ENCODE measurements around the gene CYP4F8.
"Not testable (repeated sequence)": the region's sequence is repeated elsewhere in the genome, so short reads cannot be mapped to it uniquely, and the experiment has no call there.

The CYP4F8 gene, protein sequence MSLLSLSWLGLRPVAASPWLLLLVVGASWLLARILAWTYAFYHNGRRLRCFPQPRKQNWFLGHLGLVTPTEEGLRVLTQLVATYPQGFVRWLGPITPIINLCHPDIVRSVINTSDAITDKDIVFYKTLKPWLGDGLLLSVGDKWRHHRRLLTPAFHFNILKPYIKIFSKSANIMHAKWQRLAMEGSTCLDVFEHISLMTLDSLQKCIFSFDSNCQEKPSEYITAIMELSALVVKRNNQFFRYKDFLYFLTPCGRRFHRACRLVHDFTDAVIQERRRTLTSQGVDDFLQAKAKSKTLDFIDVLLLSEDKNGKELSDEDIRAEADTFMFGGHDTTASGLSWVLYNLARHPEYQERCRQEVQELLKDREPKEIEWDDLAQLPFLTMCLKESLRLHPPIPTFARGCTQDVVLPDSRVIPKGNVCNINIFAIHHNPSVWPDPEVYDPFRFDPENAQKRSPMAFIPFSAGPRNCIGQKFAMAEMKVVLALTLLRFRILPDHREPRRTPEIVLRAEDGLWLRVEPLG

DNA sequence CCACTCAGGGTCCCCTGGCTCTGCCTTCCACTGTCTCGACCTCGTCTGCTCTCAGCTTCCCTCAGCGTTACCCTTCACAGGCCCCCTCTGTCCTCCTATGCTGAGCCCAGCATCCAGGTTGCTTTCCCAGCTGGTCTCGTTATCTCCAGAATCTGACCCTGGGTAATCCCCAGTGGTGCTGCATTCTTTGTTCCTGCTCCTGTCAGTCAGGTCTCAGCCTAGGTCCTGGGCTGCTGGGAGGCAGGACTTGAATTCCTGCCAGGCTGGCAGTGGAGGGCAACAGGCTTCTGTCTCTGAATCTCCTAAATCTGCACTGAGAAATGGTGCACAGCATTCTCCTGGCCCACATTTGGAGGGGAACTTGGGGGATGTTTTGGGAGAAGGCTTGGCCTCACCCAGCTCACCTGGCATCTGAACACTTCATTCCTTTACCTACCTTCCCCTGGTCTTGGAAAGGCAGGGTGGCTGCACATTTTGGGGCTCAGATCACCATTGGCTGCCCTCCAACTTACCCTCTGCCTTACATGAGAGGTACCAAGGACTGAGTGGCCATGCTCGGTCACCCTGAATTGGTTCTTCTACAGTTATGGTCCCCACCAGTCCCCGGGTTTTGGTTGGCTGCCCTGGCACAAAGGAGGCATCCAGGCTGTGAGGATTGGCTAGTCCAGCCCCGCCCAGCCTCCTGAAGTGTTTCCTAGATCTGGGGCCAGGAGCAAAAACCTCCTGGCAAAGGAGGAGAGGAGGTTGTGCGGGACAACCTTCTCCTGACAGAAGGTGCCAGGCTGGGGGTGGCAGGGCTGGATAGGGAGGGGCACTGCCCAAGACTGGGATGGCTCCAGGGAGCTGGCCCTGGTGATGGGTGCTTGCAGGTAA, at the start of gene CYP4F8:
CYP4F8 (plus strand) TSS at position 712 of the 873 bp plus-strand sequence. CDS start 399 bp downstream, outside the sequence.
- DNase-seq (ENCODE audit: low read depth), result no peak

DNA sequence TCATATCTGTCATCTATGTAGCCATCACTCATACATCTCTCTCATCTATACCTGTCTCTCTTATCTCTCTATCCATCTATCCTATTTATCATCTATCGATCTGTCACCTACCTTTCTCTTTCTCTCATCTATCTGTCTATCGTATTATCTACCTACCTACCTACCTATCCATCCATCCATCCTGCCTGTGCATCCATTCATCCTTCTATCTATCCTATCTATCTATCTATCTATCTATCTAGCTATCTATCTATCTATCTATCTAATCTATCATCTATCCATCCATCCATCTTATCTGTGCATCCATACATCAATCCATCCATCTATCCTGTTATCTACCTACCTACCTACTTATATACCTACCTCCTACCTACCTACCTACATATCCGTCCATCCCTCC, 44.6 kb upstream of the CYP4F8 start:
- DNase-seq (ENCODE audit: low read depth), result no peak

DNA sequence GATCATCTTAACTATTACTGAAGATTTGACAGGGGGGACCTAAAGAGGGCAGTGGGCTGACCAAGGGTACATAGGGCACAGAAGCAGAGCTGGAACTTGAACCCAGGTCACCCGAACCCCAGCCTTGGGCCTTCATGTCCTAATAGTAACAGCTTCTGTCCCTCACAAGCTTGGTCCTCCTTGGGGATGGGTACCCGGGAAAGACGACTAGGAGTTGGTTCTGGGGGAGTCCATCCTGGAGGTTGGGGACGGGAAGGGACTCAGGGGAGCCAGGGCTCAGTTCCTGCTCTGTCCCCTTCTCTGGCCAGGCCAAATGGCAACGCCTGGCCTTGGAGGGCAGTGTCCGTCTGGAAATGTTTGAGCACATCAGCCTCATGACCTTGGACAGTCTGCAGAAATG, 39.6 kb upstream of the CYP4F8 start:
- DNase-seq (ENCODE audit: low read depth), result no peak

DNA sequence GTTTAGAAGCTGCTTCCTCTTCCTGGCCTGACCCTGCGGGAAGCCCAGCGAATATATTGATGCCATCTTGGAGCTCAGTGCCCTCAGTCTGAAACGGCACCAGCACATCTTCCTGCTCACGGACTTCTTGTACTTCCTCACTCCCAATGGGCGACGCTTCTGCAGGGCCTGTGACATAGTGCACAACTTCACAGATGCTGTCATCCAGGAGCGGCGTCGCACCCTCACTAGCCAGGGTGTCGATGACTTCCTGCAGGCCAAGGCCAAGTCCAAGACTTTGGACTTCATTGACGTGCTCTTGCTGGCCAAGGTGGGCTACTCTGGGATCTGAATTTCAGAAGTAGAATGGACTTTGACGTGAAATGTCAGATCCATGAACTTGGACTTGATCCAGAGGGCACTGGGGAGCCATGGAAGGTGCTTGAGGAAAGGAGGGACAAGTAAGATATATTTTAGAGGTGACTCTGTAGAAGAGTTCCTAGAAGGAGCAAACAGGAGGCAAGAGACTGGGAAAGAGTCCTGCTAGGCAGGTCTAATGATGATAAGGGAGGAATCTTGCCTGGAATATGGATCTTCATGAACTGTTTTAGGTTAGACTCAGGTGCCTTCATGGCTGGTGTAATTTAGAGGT, 38.4 kb upstream of the CYP4F8 start:
- DNase-seq (ENCODE audit: low read depth), result no peak

DNA sequence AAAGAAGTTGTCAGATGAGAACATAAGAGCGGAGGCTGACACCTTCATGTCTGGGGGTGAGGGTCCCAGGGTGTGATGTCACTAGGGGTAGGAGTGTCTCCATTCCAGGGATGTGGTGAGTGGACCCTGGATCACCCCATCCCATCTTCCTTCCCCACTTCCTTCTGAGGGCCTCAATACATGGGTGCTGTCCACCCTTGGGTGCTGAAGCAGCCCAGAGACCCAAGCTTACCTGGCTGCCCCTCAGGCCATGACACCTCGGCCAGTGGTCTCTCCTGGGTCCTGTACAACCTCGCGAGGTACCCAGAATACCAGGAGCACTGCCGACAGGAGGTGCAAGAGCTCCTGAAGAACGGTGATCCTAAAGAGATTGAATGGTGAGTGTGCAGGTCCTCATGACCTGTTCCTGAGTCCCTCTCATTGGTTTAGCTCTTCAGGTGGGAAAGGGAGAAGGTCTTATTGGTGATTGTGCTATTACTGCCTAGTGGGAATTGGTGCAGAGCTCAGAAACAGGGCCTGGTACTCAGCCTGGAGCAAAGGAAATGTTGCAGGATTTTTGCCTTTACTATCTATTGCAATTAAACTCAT, 37.7 kb upstream of the CYP4F8 start:
- no peak for DNase-seq (ENCODE audit: low read depth)

DNA sequence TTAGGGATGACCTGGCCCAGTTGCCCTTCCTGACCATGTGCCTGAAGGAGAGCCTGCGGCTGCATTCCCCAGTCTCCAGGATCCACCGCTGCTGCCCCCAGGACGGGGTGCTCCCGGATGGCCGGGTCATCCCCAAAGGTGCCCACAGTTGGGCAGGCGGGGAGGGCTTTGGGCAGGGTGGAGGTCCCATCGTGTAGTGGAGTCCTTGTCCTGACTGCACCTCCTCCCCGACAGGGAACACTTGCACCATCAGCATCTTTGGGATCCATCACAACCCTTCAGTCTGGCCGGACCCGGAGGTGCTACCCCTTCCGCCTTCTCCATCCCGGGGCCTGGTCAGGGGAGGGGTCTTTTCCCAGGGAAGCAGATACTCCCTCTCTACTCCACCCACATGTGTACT, 31.7 kb upstream of the CYP4F8 start:
- no peak for DNase-seq (ENCODE audit: low read depth)

DNA sequence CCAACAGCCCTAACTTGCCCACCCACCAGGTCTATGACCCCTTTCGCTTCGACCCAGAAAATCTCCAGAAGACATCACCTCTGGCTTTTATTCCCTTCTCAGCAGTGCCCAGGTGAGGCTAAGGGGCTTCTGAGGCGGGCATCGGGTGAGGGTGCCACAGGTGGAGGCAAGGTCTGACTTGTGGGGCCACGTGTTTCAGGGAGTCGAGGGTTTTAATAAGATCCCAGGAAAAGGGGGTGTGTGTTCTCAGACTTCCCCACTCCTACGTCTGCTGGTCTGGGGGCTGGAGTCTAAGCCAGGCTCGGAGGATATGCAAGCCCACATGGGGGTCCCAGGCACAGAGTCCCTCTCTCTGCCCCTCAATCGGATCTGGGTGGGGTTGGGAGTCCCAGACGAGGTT, 30.9 kb upstream of the CYP4F8 start:
- no peak for DNase-seq (ENCODE audit: low read depth)

DNA sequence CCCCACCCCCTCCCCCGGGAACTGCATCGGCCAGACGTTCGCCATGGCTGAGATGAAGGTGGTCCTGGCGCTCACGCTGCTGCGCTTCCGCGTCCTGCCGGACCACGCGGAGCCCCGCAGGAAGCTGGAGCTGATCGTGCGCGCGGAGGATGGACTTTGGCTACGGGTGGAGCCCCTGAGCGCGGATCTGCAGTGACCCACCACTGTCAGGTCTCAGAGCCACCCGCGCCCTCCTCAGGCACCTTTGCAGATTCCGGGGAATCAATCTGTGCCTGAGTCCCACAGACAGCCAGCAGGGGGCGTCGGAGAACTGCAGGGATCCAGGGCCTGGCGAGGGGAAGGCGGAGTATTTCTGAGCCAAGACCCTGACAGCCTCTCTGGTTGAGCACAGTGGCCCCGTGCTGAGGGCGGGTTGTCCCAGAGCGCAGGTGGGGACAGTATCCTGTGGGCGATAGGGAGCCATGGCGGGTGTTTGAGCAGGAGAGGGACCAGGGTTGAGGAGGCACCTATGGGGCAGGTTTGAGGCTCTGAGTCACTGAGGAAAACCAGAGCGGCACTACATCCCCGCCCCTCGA, 30.4 kb upstream of the CYP4F8 start:
- peak; percentile 66 for DNase-seq (ENCODE audit: low read depth)

DNA sequence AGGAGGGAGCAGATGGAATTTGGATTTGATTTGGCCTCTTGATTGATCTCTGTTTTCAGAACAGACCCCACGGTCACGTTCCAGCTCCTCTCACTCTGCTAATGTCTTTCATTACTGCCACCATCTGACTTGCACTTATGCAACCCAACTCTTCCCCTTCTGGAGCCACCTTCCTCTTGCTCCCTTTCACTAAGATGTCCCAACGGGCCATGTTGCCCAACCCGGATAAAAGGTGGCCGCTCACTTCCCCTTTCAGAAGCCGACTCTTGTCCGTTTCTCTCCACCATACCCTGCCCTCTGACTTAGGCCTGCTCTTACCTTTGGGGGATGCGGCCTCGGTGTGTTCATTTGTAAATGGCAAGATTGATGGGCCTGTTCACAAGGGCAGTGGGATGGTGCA, 27.4 kb upstream of the CYP4F8 start:
- no peak for DNase-seq (ENCODE audit: low read depth)

DNA sequence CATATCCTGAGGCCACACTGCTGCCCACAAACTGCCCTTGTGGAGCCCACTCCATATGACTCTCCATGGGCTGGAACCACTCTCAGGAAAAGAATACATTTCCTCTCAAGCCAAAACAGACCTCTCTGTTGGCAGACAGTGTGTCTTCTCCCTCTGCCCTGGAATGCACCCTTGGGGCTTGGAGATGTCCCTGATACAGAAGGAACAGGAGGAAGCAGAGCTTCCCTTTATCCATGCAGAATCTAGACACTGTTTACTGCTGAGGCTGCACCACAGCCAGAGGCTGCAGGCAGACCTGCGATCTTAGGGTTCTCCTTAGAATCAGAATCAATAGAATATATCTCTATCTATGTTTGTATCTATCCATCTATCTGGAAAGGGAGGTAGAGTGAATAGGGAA, 26.8 kb upstream of the CYP4F8 start:
- no peak for DNase-seq (ENCODE audit: low read depth)

DNA sequence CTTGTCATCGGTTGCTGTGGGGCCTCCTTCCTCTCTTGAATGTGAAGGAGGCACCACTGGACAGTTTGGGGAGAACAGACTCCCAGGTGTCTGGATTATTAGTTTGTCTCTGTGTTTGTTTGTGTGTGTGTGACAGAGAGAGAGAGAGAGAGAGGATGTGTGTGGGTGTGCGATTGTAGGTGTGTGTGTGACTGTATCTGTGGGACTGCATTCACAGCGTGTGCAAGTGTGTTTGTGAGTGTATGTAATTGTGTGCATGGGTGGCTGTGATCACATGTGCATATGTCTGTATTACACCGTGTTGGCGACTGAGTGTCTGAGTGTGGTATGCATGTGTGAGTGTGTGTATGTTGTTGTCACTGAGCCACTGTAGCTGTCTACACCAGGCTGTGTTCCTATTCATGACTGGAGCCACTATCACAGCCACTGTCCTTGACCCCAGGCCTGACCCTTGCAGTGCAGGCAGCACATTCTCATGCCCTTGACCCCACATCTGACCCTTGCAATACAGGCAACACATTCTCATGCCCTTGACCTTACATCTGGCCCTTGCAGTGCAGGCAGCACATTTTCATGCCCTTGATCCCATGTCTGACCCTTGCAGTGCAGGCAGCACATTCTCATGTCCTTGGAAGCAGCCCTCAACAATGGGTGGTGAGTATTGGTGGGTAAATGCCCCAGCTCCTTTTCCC, 25.1 kb upstream of the CYP4F8 start:
- no peak for DNase-seq (ENCODE audit: low read depth)

DNA sequence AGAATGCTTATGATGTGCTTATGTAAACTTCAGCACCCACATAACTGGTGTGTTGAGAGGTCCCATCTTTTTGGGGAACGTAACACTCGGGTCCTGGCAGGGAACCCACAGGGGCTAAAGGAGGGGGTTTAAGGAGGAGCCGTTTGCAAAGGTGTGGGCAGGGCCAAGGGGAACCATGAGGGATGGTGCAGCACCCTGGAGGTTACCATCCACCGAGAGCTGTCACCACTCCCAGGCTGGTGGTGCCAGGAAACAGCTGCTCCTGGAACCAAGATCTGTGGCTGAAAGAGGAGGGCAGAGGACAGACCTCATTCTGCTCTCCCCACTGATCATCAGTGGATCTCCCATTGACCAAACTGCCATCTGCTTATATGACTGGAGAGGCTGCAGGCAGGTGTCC, 23.2 kb upstream of the CYP4F8 start:
- DNase-seq (ENCODE audit: low read depth), result no peak

DNA sequence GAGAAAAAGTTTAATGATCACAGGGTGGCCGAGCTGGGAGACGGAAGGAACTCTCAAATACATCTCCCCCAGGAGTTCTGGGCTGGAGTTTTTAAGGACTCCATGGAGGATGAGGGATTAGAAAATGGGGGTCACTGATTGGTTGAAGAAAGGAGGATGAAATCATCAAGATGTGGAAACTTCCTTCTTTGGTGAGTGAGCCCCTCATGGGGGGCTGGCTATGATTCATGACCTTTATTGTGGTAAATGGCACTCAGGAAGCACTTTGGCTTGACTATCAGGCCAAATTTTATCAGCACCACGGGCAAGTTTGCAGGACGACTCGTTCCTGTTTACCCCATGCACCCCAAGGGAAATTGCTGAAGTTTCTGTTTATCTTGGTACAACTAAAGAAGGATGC, 22.5 kb upstream of the CYP4F8 start:
- DNase-seq (ENCODE audit: low read depth), result not testable (repeated sequence)

DNA sequence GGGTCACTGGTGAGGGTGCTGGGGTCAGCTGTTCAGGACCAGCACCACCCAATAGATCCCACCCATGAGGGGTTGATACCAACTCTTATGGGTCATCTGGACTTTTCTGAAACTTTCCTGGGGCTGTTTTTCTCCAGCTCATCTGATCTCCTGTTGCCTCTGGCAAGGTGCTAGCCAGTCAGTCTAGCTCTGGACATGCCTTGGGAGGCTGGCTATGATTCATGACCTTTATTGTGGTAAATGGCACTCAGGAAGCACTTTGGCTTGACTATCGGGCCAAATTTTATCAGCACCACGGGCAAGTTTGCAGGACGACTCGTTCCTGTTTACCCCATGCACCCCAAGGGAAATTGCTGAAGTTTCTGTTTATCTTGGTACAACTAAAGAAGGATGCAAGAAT, 21.3 kb upstream of the CYP4F8 start:
- not testable (repeated sequence) for DNase-seq (ENCODE audit: low read depth)

DNA sequence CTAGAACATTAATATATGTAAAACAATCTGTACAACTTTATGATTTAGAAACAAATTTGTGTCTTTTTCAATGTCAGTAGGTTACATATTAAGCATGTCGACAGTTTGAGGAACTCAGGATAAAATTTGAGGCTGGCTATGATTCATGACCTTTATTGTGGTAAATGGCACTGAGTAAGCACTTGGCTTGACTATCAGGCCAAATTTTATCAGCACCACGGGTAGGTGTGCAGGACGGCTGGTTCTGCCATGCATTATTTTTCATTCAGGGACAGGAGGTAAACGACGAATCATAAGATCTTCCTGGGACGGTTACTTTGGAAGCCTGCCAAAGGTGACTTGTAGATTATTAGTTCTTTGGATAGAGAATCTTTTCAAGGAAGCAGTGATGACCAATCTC, 19.9 kb upstream of the CYP4F8 start:
- DNase-seq (ENCODE audit: low read depth), result no peak

DNA sequence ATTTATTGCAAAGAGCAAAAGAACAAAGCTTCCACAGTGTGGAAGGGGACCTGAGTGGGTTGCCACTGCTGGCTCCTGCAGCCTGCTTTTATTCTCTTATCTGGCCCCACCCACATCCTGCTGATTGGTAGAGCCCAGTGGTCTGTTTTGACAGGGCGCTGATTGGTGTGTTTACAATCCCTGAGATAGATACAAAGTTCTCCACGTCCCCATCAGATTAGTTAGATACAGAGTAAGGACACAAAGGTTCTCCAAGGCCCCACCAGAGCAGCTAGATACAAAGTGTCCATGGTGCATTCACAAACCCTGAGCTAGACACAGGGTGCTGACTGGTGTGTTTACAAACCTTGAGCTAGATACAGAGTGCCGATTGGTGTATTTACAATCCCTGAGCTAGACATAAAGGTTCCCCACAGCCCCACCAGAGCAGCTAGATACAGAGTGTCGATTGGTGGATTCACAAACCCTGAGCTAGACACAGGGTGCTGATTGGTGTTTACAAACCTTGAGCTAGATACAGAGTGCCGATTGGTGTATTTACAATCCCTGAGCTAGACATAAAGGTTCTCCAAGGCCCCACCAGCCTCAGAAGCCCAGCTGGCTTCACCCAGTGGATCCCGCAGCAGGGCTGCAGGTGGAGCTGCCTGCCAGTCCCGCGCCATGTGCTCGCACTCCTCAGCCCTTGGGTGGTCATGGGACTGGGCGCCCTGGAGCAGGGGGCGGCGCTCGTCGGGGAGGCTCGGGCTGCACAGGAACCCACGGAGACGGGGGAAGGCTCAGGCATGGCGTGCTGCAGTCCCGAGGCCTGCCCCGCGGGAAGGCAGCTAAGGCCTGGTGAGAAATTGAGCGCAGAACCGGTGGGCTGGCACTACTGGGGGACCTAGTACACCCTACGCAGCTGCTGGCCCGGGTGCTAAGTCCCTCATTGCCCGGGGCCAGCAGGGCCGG, 6.8 kb upstream of the CYP4F8 start:
- DNase-seq (ENCODE audit: low read depth), result not testable (repeated sequence)

DNA sequence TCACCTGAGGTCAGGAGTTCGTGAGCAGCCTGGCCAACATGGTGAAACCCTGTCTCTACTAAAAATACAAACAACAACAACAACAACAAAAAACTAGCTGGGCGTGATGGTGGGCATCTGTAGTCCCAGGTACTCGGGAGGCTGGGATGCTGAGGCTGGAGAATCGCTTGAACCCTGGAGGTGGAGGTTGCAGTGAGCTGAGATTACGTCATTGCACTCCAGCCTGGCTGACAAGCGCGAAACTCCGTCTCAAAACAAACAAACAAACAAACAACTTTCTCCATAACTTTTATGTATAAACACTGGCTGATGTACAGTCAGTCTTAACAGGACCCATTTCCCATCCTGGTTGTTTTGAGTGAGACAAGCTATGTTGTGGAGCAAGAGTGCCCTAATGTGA, 5.8 kb upstream of the CYP4F8 start:
- DNase-seq (ENCODE audit: low read depth), result no peak

DNA sequence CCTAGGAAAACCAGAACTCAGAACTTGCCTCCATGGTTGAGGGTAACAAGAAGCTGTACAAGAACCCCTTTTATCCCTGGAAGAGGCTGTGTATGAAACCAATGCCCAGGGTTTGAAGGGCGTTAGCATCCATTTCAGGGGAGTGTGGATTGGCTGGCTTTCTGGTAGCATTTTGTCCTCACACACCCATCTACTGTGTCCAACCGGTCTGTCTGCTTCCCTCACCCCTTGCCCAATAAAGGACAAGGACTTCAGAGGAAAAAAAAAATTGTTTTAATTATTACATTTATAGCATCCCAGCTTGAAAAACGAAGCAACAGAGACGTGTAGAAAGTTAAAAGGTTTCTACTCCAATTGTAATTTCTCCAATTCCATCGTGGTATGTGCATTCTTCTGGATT, 2.7 kb upstream of the CYP4F8 start:
- DNase-seq (ENCODE audit: low read depth), result no peak

DNA sequence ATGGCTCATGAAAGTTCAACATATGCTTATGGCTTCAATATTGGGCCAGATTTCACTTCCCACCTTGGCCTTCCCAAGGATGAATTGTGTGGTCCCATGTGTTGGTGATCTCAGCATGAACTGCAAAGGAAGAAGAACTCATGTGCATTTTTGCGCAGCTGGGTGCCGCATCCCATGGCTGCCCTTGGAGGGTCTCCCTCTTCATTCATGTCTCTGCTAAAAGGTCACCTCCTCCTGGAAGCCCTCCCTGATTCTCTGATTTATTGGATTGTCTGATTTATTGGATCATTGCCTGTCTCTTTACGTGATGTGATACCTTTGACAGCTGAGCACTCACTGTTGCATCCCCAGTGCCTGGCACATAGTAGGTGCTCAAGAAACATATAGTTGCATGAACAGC, 1.7 kb upstream of the CYP4F8 start:
- DNase-seq (ENCODE audit: low read depth), result no peak

DNA sequence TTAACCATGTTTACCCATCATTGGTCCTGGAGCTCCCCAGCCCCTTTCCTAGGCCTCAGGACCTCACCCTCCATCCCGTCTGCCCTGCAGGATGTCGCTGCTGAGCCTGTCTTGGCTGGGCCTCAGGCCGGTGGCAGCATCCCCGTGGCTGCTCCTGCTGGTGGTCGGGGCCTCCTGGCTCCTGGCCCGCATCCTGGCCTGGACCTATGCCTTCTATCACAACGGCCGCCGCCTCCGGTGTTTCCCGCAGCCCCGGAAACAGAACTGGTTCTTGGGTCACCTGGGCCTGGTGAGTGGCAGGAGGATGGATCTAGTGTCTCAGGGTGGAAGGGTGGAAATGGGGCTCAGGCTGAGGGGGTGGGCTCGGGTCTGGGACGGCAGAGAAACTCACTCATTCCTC, 508 bp downstream of the CYP4F8 start:
- no peak for DNase-seq (ENCODE audit: low read depth)
